HAP-1 (cell line): ENCODE data around the gene SLIT3.
A peak's percentile ranks its signal among the peaks of the same experiment; 100 is the strongest.

ENCODE experiments used
- DNase-seq, 2 experiments: peaks; one replicate each; pipeline ENCODE4 v3.0.0-alpha.2; 2016 to 2020; ENCODE audit warnings: low spot score in 2 of 2
- H3K27me3 ChIP-seq: fragments of 250-450 bp; sonication (Bioruptor Pico); 2 replicates; pipeline ENCODE4 v1.5.1; 2020; ENCODE audit warnings: low read depth, mild to moderate bottlenecking, moderate library complexity
- H3K36me3 ChIP-seq: fragments of 250-450 bp; sonication (Bioruptor Pico); replicated peaks from 2 replicates; pipeline ENCODE4 v1.5.1; 2020; ENCODE audit warnings: mild to moderate bottlenecking
- H3K4me1 ChIP-seq: fragments of 250-450 bp; sonication (Bioruptor Pico); 2 replicates; pipeline ENCODE4 v1.5.1; 2020; ENCODE audit warnings: mild to moderate bottlenecking
- H3K4me3 ChIP-seq: fragments of 250-450 bp; sonication (Bioruptor Pico); 2 replicates; pipeline ENCODE4 v1.5.1; 2020; ENCODE audit warnings: mild to moderate bottlenecking, moderate library complexity
- H3K9me3 ChIP-seq: fragments of 250-450 bp; sonication (Bioruptor Pico); 2 replicates; pipeline ENCODE4 v1.5.1; 2020; ENCODE audit warnings: mild to moderate bottlenecking, moderate library complexity
- in situ Hi-C: fragments of 300-500 bp; cut with MboI; formaldehyde crosslinking; loops from 3 replicates; pipeline ENCODE4 v1.14.3; 2020; ENCODE audit warnings: low sequenced_read_pairs, inconsistent platforms, mixed read lengths

Gene SLIT3

DNA sequence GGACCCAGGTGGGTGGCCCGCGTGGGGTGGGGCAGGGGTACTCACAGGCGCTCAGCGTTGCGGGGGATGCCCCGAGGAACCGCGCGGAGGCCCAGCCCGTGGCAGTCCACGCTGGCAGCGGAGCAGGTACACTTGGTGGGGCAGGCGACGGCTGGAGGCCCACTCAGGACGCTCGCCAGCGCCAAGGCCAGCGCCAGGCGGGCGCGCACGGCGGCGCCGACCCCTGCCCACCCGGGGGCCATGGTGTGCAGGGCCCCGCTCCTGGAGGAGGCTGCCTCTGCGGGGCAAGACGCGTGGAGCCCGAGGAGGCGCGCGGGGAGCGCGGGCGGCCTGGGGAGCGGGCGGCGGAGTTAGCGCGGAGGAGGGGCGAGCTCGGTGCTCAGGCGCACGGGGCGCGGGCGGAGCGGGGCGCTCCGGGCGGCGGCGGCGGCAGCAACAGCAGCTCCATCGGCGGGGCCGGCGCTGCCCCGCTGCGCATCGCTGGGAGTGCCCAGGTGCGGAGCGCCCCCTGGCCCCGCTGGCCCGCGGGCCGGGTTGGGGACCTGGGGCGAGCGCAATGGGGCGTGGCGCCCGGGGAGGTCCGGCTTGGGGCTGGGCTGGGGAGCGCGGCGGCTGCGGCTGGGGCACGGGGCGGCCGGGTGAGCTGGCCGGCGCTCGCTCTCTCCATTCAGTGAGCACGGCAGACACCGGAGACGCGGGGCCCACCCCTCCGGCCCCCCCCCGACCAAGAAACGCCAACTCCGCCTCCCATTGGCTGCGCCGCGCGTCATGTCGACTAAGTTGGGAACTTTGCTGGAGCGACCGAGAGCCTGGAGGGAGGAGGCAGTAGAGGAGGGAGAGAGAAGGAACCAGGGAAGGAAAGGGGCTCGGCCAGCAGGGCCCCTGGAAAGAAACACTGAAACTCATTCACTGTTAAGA lies at the start of gene SLIT3:
Gene SLIT3, minus strand, starts transcription at position 672 of the 918 bp plus-strand sequence. Its CDS starts 430 bp downstream, at position 242.
- H3K9me3 ChIP-seq, result no peaks in the 10 kb centered on the region
- peaks cover 6% of the 10 kb centered on the region; the same call in 1 of the 2 replicates for H3K27me3 ChIP-seq
- peak within 1 kb of the TSS; percentile 23 for H3K4me3 ChIP-seq
- peak; percentile 53 to 83 for DNase-seq
- no peaks in the 10 kb centered on the region for H3K36me3 ChIP-seq
- in situ Hi-C loops, result loop anchor here (10.0 kb wide), 1 partner anchor 316 kb away; no protein-coding TSS in a partner anchor
- H3K4me1 ChIP-seq, result peaks cover 4% of the 10 kb centered on the region; the same call in 1 of the 2 replicates

DNA sequence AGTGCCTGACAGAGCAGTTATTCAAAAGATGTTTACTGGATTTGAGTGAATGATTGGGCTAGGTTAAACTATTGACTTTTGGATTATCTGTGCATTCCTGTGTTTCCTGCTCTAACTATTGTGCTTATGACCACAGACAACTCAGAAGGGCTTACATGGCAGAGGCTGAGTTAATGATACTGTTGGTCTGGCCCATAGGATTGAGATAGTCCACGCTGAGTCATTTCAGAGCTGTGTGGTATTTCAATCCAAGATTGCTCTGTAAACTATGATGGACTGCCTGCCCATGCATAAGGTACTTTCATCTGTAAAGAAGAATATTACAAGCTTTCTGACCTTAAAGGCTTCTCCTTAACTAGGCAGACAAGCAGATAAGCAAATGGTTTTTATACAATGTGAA lies 49.1 kb upstream of the SLIT3 start:
- no peak for DNase-seq
- no peaks in the 10 kb centered on the region for H3K9me3 ChIP-seq
- no peaks in the 10 kb centered on the region for H3K4me1 ChIP-seq
- no peak overlapping the region for H3K4me3 ChIP-seq
- no peaks in the 10 kb centered on the region for H3K36me3 ChIP-seq
- in situ Hi-C loops, result no loop called here
- H3K27me3 ChIP-seq, result peaks cover 2% of the 10 kb centered on the region

DNA sequence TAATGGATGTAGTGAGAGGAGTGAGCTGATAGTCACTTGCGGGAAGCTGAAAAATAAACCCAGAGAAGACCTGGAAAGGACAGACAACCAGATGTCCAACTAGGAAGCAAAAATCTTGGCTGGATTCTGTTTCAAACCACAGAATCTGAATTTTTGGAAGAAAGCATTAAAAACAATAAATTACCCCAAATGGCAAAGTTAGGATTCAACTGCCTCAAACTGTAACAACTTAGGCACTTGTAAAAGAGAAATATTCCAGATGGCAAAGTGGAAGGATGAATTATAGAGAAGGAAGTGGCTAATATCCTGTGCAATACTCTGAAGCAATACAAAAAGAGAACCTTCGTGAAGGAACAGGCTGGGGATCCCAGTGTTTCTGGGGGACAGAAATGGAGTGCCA lies 46.8 kb upstream of the SLIT3 start:
- Histone ChIP-seq H3K9me3 (no peaks in the 10 kb centered on the region), H3K36me3 (no peaks in the 10 kb centered on the region), H3K27me3 (peaks cover 2% of the 10 kb centered on the region), H3K4me3 (no peak overlapping the region), H3K4me1 (no peaks in the 10 kb centered on the region)
- DNase-seq, result no peak
- in situ Hi-C loops, result no loop called here

DNA sequence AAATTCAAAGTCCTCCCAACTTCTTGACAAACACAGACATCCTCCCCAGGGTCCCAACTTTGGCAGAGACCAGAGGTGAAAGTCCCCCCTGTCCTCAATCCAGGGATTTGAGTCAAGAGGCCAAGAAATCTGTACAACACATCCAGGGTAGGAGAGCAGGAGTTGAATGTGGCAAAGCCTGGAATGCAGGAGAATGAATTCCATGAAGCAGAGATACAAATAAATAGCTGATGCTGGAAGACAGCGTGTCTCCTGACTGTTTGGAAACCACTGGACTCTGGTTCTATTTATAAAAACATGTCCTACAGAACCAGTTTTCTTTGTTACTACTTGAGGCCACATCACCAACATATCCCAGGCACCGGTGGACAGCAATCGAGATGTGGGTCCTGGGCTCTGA lies 43.7 kb upstream of the SLIT3 start:
- Histone ChIP-seq H3K36me3 (no peaks in the 10 kb centered on the region), H3K4me3 (no peak overlapping the region), H3K27me3 (no peaks in the 10 kb centered on the region), H3K4me1 (no peaks in the 10 kb centered on the region), H3K9me3 (no peaks in the 10 kb centered on the region)
- in situ Hi-C loops, result no loop called here
- no peak for DNase-seq

DNA sequence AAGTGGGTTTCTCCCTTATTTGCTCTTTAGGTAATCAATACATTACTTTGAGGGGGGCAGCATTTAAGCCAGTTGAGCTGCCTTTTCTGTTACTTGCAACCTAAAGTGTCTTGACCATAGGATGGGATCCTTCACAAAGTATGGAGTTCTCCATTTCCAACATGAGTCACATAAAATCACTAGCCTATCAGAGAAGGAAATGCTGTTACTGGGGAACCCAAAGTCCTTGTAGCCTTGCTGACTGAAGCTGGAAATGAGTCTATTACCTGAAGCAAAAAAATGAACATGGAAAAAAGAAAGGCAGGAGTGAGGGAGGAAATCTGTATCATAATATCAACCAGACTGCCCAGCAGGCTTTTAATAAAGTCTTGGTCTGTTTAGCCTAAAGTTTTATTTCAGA lies 42.8 kb upstream of the SLIT3 start:
- in situ Hi-C loops, result no loop called here
- H3K27me3 ChIP-seq, result no peaks in the 10 kb centered on the region

DNA sequence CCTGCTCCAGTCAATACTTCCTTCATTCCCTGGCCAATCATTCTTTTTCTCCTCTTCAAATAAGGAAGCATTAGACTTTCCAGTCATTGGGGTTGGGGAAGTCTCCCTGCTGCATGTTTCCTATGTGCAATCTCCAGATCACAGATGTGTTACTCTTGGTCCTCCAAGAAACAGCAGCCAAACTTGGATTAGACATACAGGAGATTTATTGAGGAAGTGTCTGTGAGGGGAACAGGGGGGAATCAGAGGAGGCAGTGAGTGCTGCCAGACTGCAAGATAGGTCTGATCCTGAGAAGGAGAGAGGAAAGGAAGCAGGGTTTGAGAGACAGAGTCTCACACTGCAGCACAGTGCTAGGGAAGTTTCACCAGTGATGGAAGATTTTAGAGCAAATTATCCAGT lies 40.6 kb upstream of the SLIT3 start:
- no peak for DNase-seq
- Histone ChIP-seq H3K36me3 (no peaks in the 10 kb centered on the region), H3K4me3 (no peak overlapping the region), H3K4me1 (no peaks in the 10 kb centered on the region), H3K9me3 (no peaks in the 10 kb centered on the region), H3K27me3 (no peaks in the 10 kb centered on the region)
- in situ Hi-C loops, result no loop called here

More for the DNA sequence above, 42.8 kb upstream of the SLIT3 start:
- DNase-seq, result no peak
- no peaks in the 10 kb centered on the region for H3K36me3 ChIP-seq
- H3K9me3 ChIP-seq, result no peaks in the 10 kb centered on the region
- no peak overlapping the region for H3K4me3 ChIP-seq
- no peaks in the 10 kb centered on the region for H3K4me1 ChIP-seq

DNA sequence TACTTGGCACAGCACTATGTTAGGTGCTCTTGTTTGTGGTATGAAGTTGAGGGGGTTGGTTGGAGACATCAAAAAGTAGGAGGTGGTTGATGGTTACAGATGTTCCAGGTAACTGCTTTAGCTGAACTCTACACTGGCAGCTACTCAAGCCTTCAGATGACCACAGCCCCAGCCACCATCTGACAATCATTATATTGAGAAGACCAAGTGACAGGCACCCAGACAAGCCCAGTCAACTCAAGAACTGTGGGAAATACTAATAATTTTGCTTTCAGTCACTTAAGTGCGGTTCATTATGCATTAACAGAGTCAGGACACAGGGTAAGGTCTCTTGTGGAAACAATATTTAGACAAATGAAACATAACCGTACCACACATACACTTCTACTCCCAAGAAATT lies 38.9 kb upstream of the SLIT3 start:
- DNase-seq, result no peak
- Histone ChIP-seq H3K4me1 (no peaks in the 10 kb centered on the region), H3K9me3 (no peaks in the 10 kb centered on the region), H3K36me3 (no peaks in the 10 kb centered on the region), H3K4me3 (no peak overlapping the region), H3K27me3 (no peaks in the 10 kb centered on the region)
- in situ Hi-C loops, result no loop called here

DNA sequence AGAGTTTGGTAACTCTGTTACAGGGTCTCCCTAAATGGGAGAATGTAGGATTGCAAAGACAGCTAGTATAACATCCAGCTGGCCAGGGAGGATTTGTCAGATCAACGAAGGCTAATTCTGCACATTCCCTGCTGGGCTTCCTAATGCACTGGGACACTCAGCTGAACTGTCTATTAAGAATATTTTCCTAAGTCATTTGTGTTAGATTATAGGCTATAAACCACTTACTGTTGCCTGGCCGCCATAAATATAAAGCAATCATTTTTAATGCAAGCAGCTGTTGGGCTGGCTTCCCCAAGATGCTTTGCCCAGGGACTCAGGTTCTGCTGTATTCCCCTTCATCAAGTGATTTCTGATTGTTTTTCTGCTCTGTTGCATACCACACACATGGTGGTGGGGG lies 35.3 kb upstream of the SLIT3 start:
- Histone ChIP-seq H3K36me3 (no peaks in the 10 kb centered on the region), H3K4me3 (no peak overlapping the region), H3K9me3 (no peaks in the 10 kb centered on the region), H3K27me3 (no peaks in the 10 kb centered on the region), H3K4me1 (no peaks in the 10 kb centered on the region)
- DNase-seq, result no peak
- in situ Hi-C loops, result no loop called here

DNA sequence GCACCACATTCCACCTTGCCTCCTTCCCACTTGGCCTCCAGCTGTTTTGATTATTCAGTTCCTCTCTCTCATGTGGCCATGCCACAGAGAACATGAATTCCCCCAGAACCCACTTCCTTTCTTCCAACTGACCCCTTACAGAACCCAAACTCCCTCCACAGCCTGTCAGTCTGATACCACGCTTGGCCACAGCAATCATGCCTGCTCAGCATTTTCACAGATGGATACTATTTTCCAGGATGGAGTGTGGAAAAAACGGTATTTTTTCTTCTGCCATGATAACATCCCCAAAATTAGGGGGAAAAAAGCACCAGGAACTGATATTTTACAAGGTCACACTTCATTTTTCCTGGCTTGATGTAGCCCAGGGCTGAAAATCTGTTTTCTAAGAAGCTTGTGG lies 34.9 kb upstream of the SLIT3 start:
- in situ Hi-C loops, result no loop called here
- H3K4me3 ChIP-seq, result no peak overlapping the region
- no peak for DNase-seq
- H3K27me3 ChIP-seq, result no peaks in the 10 kb centered on the region
- H3K36me3 ChIP-seq, result no peaks in the 10 kb centered on the region
- no peaks in the 10 kb centered on the region for H3K9me3 ChIP-seq
- no peaks in the 10 kb centered on the region for H3K4me1 ChIP-seq

DNA sequence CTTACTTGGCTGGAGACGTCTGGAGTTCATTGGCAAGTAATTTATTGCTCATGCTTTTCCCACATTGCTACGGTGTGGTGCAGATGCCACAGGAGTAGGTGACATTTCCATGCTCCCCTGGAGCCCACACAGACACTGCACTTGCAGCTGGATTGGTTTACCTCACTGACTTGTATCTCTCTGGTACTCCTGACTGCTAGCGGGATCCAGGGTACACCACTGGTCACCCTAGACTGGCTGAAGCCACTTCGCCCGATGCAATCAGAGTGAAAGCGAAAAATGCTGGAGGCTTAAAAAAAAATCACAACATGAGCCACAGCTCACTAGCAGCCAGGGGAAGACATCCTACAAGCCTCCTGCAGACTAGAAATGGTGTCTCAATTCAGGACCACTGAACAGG lies 32.6 kb upstream of the SLIT3 start:
- in situ Hi-C loops, result no loop called here
- no peak overlapping the region for H3K4me3 ChIP-seq
- H3K27me3 ChIP-seq, result no peaks in the 10 kb centered on the region
- no peaks in the 10 kb centered on the region for H3K36me3 ChIP-seq
- H3K4me1 ChIP-seq, result no peaks in the 10 kb centered on the region
- DNase-seq, result no peak
- no peaks in the 10 kb centered on the region for H3K9me3 ChIP-seq

DNA sequence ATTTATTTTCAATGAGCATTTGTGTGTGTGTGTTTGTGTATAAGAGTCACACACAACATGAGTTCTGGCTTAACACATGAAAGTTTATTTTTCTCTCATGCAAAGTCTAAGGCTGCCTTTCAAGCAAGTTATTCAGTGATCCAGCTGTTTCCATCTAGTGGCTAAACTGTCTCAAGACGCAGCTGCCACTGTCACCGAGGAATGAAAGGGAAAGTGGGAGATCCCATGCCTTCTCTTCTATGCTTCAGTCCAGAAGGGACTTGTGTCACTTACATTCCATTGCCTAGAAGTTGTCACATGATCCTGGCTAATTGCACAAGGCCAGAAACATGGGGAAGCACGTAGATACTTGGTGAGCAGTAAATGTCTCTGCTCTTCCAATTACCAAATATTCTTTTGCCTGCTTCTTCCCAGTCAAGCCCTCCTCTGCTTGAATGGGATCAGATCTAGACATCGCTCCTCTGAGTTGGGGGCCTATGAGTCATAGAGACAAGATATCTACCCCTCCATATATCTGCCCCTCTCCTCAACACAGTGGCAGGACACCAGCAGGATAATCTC lies 30.4 kb upstream of the SLIT3 start:
- H3K9me3 ChIP-seq, result no peaks in the 10 kb centered on the region
- no peaks in the 10 kb centered on the region for H3K36me3 ChIP-seq
- H3K4me3 ChIP-seq, result no peak overlapping the region
- in situ Hi-C loops, result no loop called here
- DNase-seq, result no peak
- H3K4me1 ChIP-seq, result no peaks in the 10 kb centered on the region
- peaks cover 6% of the 10 kb centered on the region; the same call in 1 of the 2 replicates for H3K27me3 ChIP-seq

DNA sequence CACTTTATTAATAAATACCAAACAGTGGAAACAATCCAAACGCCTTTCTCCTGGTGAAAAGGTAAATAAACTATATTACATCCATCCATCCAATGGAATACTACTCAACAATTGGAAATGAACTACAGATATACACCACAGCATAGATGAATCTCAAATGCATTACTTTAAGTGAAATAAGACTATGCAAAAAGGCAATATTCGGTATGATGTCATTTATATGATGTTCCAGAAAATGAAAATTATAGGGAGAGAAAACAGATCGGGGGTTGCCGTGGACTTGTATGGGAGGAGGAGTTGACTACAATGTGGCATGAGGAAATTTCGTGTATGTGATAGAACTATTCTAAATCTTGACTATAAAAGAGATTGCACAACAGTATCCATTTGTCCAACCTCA lies 27.5 kb upstream of the SLIT3 start:
- in situ Hi-C loops, result no loop called here
- Histone ChIP-seq H3K4me1 (no peaks in the 10 kb centered on the region), H3K4me3 (no peak overlapping the region), H3K9me3 (no peaks in the 10 kb centered on the region), H3K27me3 (peaks cover 10% of the 10 kb centered on the region; the same call in 1 of the 2 replicates), H3K36me3 (no peaks in the 10 kb centered on the region)
- DNase-seq, result no peak

DNA sequence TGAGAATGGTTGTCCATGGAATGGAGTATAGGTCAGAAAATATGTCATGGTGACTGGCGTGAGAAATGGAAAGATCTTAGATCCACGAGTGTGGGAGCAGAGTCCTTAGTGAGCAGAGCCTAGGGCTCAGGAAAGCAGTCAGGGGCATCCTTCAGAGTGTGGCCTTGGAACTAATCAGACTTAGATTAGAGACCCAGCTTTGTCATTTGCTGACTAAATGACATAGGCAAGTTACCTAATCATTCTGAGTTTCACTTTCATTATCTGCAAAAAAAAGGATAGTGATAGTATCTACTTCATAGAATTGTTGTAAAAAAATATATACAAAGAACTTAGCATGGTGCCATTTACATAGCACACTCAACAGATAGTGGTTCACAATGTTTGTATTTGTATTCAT lies 24.3 kb upstream of the SLIT3 start:
- DNase-seq, result no peak
- no peaks in the 10 kb centered on the region for H3K36me3 ChIP-seq
- H3K4me3 ChIP-seq, result no peak overlapping the region
- no peaks in the 10 kb centered on the region for H3K9me3 ChIP-seq
- in situ Hi-C loops, result no loop called here
- H3K27me3 ChIP-seq, result peaks cover 10% of the 10 kb centered on the region; the same call in 1 of the 2 replicates
- H3K4me1 ChIP-seq, result no peaks in the 10 kb centered on the region; the same call in 1 of the 2 replicates

DNA sequence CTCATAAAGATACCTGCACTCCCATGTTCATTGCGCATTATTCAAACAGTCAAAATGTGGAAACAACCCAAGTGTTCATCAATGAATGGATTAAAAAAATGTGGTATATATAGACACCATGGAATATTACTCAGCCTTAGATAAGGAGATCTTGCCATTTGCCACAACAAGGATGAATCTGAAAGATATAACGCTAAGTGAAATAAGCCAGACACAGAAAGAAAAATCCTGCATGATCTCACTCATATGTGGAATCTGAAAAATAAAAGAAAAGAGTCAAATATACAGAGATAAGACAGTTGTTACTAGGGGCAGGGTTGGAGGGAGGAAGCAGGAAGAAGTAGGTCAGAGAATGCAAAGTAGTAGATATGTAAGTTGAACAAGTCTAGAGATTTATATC lies 17.6 kb upstream of the SLIT3 start:
- in situ Hi-C loops, result no loop called here
- Histone ChIP-seq H3K9me3 (no peaks in the 10 kb centered on the region), H3K27me3 (peaks cover 6% of the 10 kb centered on the region), H3K4me1 (no peaks in the 10 kb centered on the region; the same call in 1 of the 2 replicates), H3K36me3 (no peaks in the 10 kb centered on the region), H3K4me3 (no peak overlapping the region)
- DNase-seq, result no peak
